GM18861 (cell line): Measurements from ENCODE around the gene SVIL.
"Not testable (repeated sequence)": the region's sequence is repeated elsewhere in the genome, so short reads cannot be mapped to it uniquely, and the experiment has no call there.

ENCODE experiments used
- ATAC-seq: cut with Tn5 transposase; IDR thresholded peaks from one replicate; pipeline ENCODE4 v1.9.1; 2021; ENCODE audit not compliant: unreplicated experiment

Gene SVIL

GRCh38 chr10:29545122-29545521 is 89.6 kb downstream of the SVIL start:
- no peak for ATAC-seq

DNA sequence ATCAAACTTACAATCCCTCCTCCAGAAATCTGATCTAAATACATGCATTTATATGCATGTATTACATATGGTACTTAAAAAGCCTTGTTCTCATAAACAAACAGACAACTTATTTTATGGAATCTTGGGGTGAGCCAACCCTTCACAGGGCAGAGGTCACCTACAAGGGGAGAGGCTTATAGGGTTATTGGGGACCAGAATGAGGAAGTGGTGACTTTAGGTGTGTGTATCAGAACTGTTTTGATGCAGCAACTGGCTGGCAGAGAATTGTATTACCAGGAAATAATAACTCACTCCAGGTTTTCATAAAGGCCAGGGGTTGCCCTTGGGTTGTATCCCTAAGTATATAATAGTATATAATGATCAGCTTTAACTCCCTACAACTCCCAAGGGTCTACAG is 91.1 kb downstream of the SVIL start:
- ATAC-seq: no peak

GRCh38 chr10:29542723-29543122 is 92.0 kb downstream of the SVIL start:
- ATAC-seq: no peak

- ATAC-seq: no peak
Measured at GRCh38 chr10:29541422-29542210, 93.2 kb downstream of the SVIL start.

- ATAC-seq: no peak
Measured at GRCh38 chr10:29540016-29540415, 94.8 kb downstream of the SVIL start.

DNA sequence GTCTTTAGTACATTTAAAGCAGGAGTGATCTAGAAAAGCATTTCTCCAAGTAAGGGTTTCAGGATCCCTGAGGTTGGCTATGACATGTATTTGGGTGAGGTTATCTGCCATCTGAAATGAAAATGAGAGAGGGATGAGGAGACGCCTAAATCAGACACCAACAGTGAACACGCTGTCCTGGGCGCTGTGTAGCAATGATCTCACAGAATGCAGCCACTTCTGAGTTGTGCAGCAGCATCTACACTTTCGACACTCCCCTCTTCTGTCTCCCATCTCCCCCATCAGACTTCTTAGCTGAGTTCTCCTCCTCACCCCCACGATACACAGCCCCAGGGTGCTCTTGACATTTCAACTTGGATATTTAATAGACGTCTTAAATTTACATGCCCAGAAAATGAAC is 95.4 kb downstream of the SVIL start:
- no peak for ATAC-seq

DNA sequence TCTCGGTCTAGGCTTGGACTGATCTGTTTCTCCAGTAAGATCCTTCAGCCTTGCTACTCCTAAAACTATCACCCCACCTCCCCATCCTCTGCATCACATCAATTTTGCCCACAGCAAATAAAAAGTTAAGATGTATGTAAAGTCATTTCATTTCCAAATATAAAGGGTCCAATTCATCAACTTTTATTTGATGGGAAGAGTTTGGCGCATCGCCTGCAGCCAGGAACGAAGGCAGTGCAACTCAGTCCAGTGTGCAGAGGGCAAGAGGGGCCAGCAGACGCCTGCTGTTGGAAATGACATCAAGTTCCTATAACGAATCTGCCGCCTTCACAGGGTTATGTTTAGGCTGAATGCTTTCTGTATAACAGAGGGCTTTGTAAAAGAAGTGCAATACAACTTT is 97.0 kb downstream of the SVIL start:
- ATAC-seq: no peak

GRCh38 chr10:29536691-29537090 is 98.1 kb downstream of the SVIL start:
- ATAC-seq: not testable (repeated sequence)

GRCh38 chr10:29535778-29536453 is 98.9 kb downstream of the SVIL start:
- ATAC-seq: no peak

- ATAC-seq: no peak
Measured at GRCh38 chr10:29535012-29535777, 99.6 kb downstream of the SVIL start.

DNA sequence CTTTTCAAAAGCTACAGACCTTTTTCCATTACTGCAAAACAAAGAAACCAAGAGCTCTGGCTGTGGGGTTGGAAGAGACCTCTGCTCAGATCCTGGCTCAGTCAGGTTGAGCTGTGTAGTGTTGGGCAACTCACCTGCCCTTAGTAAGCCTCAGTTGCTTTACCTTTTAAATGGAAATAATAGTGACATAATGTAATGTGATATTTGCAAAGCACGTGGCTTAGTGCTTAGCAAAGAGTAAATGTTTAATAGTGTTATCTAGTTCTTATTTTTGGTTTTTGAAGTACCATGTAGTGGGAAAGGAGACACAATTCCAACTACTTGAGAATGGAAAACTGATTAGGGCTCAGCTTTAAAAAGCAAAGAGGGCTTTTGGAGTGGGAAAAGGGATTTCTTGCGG is 100.2 kb downstream of the SVIL start:
- ATAC-seq: no peak

DNA sequence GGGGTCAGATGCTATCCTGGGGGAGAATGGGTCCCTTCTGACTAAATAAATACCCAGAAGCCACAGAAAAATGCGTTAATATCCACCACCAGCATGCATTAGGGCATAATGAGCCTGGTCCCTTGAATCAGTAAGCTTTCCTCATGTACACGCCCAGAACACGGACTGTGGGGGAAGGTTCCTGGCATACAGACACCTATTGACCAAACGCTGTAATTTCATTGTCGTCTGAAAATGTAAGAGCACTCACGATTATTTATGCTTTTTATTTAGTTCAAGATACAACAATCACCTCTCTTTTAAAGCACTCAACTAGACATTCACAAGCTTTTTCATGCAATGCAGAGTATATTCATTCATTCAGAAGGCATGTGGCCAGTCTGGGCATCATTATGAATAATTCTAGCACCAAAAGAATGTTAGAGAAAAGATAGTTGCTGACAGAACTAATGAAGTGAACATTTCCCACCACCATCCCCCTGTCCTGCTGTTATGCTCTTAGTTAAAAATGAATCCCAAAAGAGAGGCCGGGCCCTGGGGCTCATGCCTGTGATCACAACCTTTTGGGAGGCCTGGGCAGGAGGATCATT is 101.0 kb downstream of the SVIL start:
- ATAC-seq: no peak

- ATAC-seq: no peak
Measured at GRCh38 chr10:29533046-29533445, 101.7 kb downstream of the SVIL start.

DNA sequence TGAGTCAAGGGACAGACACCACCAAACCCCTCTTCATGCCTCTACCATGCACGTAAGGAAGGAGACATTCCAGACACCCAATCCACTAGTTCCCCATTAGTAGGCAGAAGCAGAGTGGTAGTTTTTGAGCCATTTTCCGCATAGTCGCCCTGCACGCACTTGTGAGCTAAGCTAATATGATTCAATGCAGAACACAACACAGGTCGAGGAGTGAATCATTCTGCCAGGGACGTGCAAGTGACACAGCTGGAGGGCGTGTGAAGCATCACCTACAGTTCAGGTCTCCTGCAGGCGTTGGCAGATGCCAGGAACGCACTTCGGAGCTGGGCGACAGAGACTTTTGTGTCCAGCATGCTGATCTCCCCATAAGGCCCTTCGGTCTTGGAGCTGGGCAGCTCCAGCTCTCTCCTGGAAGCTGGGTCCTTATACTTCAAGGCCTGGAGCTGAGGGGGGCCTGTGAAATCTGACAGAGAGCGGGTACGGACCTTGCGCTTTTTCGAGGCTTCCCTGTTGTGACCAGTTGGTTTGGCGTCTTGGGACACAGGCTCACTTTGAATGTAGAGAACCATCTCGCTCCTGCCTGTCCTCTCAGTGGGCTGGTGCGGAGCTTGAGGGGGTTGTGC is 102.4 kb downstream of the SVIL start:
- no peak for ATAC-seq

DNA sequence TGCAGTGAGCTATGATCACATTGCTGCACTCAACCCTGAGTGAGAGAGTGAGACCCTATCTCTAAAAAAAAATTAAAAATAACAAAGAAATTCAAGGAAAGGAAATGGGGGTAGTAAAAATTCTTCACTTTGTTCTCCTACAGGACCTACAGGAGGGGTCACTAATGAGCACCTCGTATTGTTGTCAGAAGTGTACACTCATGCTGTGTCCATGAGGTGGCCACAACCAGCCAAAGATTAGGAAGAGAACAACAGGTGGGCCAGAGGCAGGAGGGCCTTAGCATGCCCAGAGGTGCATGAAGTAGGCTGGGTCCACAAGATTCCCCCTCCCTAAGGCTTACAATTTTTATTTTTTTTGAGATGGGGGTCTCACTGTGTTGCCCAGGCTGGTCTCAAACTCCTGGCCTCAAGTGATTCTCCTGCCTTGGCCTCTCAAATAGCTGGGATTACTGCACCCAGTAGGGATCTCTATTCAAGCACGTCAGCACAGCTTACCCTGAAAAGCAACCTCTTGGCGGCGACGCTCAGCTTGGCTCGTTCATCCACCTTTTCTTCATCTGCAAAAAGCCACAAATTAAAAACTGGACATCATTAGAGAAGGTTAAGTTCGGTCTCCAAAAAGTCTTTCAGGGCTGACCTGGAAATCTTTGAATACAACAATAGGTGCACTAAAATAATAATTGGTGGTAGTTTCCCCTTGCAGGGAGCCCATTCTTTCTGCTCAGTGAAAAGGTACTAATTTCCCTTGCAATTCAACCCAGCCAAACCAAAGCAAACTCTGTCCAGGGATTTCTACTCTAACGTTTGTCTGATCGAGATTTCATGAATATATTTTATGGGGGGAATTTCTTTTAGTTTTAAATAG is 104.4 kb downstream of the SVIL start:
- ATAC-seq: no peak

DNA sequence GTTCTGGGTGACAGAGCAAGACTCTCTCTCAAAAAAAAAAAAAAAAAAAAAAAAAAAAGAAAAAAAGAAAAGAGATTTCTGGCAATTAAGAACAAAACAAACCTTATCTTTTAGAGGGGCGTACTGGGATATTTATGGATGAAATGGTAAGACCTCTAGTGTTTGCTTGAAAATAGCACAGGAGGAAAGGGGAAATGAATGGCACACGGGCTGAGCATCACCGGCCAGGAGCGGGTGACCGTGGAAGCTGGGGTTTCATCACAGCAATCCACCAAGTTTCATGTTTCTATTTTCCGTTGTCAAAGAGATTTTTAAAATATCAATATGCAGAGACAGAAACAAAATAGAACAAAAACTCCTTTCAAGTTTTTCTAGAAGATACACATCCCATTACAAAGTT is 105.6 kb downstream of the SVIL start:
- ATAC-seq: no peak

DNA sequence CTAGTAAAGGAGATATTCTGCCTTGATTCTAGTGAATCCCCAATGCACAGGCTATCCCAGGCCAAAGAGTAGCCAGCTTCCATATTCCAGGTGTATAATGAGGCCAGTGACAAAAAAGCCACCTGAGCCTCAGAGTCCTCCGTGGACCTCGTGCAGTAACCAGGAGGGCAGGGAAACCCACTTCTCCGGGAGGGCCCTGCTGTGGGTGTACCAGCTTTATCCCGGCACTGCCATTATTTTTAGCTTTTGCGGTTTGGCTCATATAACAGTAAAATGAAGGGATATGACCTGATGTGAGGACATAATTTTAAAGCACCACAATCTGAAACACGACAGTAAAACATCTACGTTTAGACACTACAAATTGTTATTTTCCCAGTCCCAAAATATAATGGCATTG is 109.0 kb downstream of the SVIL start:
- ATAC-seq: no peak

- ATAC-seq: no peak
Measured at GRCh38 chr10:29524720-29525119, 110.1 kb downstream of the SVIL start.

GRCh38 chr10:29524294-29524693 is 110.5 kb downstream of the SVIL start:
- no peak for ATAC-seq

GRCh38 chr10:29522918-29523317 is 111.9 kb downstream of the SVIL start:
- no peak for ATAC-seq
